Kasumi-1 (cell line): ENCODE results near the gene COL5A1.
"Not testable (repeated sequence)": the region's sequence is repeated elsewhere in the genome, so short reads cannot be mapped to it uniquely, and the experiment has no call there.

Experiments used
- DNase-seq, 2 experiments: peaks; one replicate each; lab custom pipeline; 2025; lab: John Stamatoyannopoulos, UW

COL5A1 gene

GRCh38 chr9:134657666-134658377 lies 16.2 kb downstream of the COL5A1 start:
- DNase-seq = no peak

GRCh38 chr9:134658378-134658955 lies 16.9 kb downstream of the COL5A1 start:
- no peak for DNase-seq

GRCh38 chr9:134659688-134660131 lies 18.1 kb downstream of the COL5A1 start:
- no peak for DNase-seq

DNA sequence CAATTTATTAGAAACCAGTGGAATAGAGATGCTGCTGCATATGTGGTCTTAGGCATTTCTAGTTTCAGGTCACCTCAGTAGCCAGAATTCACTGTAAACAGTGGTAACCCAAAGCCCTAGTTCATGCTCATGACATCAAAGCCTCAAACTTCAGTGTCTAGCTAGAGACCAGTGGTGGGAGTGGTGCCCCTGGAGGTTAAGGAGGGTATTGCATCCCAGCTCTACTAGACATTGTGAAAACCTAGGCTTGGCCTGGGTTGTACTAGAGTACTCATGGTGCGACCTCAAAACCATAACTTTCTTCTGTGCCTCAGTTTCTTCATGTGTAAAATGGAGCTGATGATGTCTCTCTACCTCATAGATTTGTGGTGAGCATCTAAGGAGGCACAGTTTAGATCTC lies 18.8 kb downstream of the COL5A1 start:
- no peak for DNase-seq

- DNase-seq = no peak
Observed at GRCh38 chr9:134661299-134661698, 19.7 kb downstream of the COL5A1 start.

DNA sequence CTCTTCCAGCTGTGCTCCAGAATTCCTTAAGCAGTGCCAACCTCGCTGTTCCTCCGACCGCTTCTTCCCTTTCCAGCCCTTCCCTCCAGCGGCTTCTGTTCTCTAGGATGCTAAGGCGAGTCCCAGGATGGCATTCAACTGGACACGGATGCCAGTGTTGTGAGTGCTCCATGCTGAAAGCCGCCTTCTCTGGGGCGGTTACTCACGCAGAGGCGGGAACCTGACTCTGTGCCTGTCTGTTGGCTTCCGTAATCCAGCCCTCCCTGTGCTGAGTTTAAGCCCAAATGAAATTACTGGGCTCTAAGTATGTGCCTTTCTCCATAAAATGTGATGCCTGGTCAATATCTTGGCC lies 20.2 kb downstream of the COL5A1 start:
- DNase-seq = no peak

GRCh38 chr9:134662143-134662876 lies 20.7 kb downstream of the COL5A1 start:
- DNase-seq = no peak

DNA sequence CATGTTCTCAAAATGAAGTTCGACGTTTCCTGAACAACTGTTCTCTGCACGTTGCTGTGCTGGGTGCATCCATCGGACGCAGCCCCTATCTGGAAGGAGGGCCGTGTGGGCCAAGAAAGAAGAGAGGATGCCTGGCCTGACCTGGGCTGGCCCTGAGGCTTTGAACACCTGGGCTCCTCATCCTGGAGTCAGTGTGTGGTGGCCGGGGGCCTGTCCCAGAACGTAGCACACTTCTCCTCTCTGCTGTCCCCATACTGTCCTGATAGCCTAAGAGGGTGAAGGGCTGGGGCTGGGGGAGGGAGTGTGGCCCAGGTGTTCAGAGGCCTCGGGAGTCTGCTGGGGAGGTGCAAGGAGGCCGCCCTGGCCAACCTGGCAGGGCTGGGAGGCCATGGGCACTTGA lies 21.5 kb downstream of the COL5A1 start:
- DNase-seq = no peak

GRCh38 chr9:134663753-134664415 lies 22.3 kb downstream of the COL5A1 start:
- DNase-seq = no peak

DNA sequence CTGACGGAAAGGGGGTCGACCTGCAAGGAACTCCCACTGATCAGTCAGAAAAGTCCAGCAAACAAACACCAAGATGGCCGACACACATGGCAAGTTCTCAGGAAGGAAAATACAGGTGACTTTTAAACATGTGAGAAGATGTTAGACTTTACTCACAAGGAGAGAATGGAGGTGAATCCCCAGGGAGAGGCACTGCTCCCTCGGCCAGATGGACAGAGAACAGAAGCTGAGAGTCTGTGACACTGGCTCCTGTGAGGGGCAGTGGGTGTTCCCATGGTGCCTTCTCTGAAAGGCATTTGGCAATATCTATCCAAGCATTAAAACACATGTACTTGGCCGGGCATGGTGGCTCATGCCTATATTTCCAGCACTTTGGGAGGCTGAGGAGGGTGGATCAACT lies 22.8 kb downstream of the COL5A1 start:
- no peak for DNase-seq

GRCh38 chr9:134666208-134666607 lies 24.6 kb downstream of the COL5A1 start:
- DNase-seq = no peak

DNA sequence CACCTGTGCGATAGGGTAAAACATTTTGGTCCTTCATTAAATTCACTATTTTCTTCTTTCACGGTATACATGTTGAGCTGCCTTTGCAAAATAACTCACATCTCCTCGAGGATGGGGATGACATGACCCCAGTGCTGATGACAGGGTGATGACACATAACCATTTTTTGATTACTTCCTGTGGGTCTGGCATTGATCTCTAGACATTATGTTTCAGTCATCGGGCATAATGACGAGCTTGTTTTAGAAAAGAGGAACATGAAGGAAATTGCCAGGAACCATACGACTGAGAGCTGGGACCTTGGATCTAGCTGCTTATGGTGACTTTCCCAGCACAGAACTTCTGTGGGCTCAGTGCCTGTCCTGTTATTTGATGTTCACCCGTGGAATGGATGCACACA lies 25.2 kb downstream of the COL5A1 start:
- DNase-seq = no peak

- not testable (repeated sequence) for DNase-seq
Observed at GRCh38 chr9:134668977-134669376, 27.4 kb downstream of the COL5A1 start.

- no peak for DNase-seq
Observed at GRCh38 chr9:134669399-134669955, 27.9 kb downstream of the COL5A1 start.

GRCh38 chr9:134670042-134670525 lies 28.5 kb downstream of the COL5A1 start:
- DNase-seq = no peak

- DNase-seq = no peak
Observed at GRCh38 chr9:134670851-134671281, 29.3 kb downstream of the COL5A1 start.

GRCh38 chr9:134671341-134672113 lies 29.9 kb downstream of the COL5A1 start:
- no peak for DNase-seq

- no peak for DNase-seq
Observed at GRCh38 chr9:134676361-134676760, 34.8 kb downstream of the COL5A1 start.

- DNase-seq = no peak
Observed at GRCh38 chr9:134676886-134677285, 35.3 kb downstream of the COL5A1 start.

DNA sequence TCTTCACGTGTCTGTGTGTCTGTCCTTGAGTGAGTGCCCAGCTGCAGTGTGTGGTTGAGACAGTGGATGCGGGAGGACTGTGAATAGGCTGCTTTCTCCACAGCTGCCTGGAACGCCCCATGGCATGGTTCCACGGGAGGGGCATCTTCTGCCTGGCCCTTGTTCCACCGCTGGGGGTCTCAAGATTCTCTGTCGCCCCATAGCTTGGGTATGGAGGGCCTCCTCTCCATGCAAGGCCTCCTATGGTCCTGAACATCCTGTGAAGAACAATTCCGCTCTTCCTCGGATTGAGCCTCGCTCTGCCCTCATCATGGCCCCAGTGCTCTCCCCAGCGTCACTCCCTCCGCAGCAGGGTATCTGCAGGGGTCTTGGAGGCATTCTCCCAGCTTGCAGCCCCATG lies 36.1 kb downstream of the COL5A1 start:
- no peak for DNase-seq

DNA sequence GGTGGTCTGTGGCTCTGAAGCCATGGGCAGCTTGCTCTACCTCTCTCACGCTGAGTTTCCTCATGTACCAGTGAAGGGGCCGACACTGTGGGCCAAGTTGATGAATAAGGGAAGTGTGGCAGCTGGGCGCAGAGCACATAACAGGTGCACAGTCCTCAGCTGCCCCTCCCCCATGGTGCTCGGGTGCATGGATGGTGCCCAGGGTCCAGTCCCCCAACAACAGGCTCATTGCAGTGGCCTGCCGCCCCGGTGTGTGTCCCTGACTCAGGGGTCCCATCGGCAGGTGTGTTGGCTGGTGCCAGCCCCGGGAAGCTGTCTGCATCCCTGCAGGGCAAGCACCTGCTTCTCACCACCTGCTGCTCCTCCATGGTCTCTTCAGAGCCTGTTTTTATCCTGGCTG lies 36.6 kb downstream of the COL5A1 start:
- DNase-seq = no peak
